Peyer's patch (tissue), 4 donors: ENCODE data around the gene AXDND1. TPM values are rescaled to one million over a fixed set of nuclear protein-coding genes. Genes with fewer than 3 reads are reported as not detected.

Experiments
- DNase-seq, 3 donors: peaks; one replicate each; pipeline ENCODE4 v3.0.0-alpha.2; 2017 to 2019
- H3K27ac ChIP-seq, 4 donors: fragments of 200-600 bp; sonication (generic); one replicate each; pipeline ENCODE4 v1.5.1; 2016 to 2019
- H3K27me3 ChIP-seq, 2 donors: fragments of 200-600 bp; sonication (generic); one replicate each; pipeline ENCODE4 v1.5.1; 2019
- H3K36me3 ChIP-seq, 3 donors: fragments of 200-600 bp; sonication (generic); one replicate each; pipeline ENCODE4 v1.5.1; 2016 to 2019
- H3K4me1 ChIP-seq, 4 donors: fragments of 200-600 bp; sonication (generic); one replicate each; pipeline ENCODE4 v1.5.1; 2016 to 2019
- H3K4me3 ChIP-seq, 4 donors: fragments of 200-600 bp; sonication (generic); 1 replicate in 3 of 4; 2 replicates in 1 of 4; pipeline ENCODE4 v1.5.1; 2016 to 2019; ENCODE audit warnings: mild to moderate bottlenecking in 1 of 4
- H3K9me3 ChIP-seq, 4 donors: fragments of 200-600 bp; sonication (generic); one replicate each; pipeline ENCODE4 v1.5.1; 2016 to 2019; ENCODE audit warnings: mild to moderate bottlenecking in 1 of 4
- CTCF ChIP-seq, 6 experiments: fragments of 450-650 bp in 4 of 6; fragments of 200-600 bp in 2 of 6; sonication (generic) in 1 of 6; IDR thresholded peaks; one replicate each; pipeline ENCODE4 v1.5.1; 2017 to 2019; ENCODE audit warnings: antibody characterized with exemption in 6 of 6, mild to moderate bottlenecking in 3 of 6, moderate library complexity in 1 of 6
- POLR2A ChIP-seq, 2 donors: fragments of 450-650 bp; IDR thresholded peaks; one replicate each; pipeline ENCODE4 v1.5.1; 2017; ENCODE audit warnings: antibody characterized with exemption in 2 of 2, mild to moderate bottlenecking in 2 of 2, moderate library complexity in 2 of 2
- total RNA-seq, 4 donors: library from RNA; depleted of rRNA; stranded (reverse); fragments of >200 nt; gene quantifications; one replicate each; pipeline ENCODE4 v1.1.0, GENCODE V29; 2016

Gene AXDND1
- total RNA-seq, 4 donors from 2014 or later, result 0.35 to 0.94 TPM; not detected in 2

GRCh38 chr1:179369751-179370341 lies 4.1 kb downstream of the AXDND1 start:
- no peak overlapping the region for H3K27ac ChIP-seq
- TF ChIP-seq POLR2A (IDR thresholded peaks at IDR 0.05) (no peak), CTCF (IDR thresholded peaks at IDR 0.05) (peak; percentile 60 to 84 (median 80))
- no peak overlapping the region for H3K4me3 ChIP-seq
- H3K27me3 ChIP-seq, result no peaks in the 10 kb centered on the region
- H3K36me3 ChIP-seq, result no peaks in the 10 kb centered on the region
- H3K4me1 ChIP-seq, result peaks cover 0 to 4% (median 2%) of the 10 kb centered on the region in 4 donors
- no peak for DNase-seq
- no peaks in the 10 kb centered on the region for H3K9me3 ChIP-seq

GRCh38 chr1:179372160-179372559 lies 6.4 kb downstream of the AXDND1 start:
- no peak overlapping the region for H3K4me3 ChIP-seq
- H3K9me3 ChIP-seq, result no peaks in the 10 kb centered on the region
- H3K4me1 ChIP-seq, result no peaks in the 10 kb centered on the region
- DNase-seq, result no peak
- no peaks in the 10 kb centered on the region for H3K36me3 ChIP-seq
- TF ChIP-seq POLR2A (IDR thresholded peaks at IDR 0.05) (no peak), CTCF (IDR thresholded peaks at IDR 0.05) (no peak)
- H3K27ac ChIP-seq, result no peak overlapping the region
- H3K27me3 ChIP-seq, result no peaks in the 10 kb centered on the region

GRCh38 chr1:179376223-179376622 lies 10.5 kb downstream of the AXDND1 start:
- no peak for DNase-seq
- Histone ChIP-seq H3K27me3 (no peaks in the 10 kb centered on the region), H3K36me3 (no peaks in the 10 kb centered on the region), H3K27ac (no peak overlapping the region), H3K4me1 (no peaks in the 10 kb centered on the region), H3K9me3 (no peaks in the 10 kb centered on the region), H3K4me3 (no peak overlapping the region)
- TF ChIP-seq POLR2A (IDR thresholded peaks at IDR 0.05), result no peak
- TF ChIP-seq CTCF (IDR thresholded peaks at IDR 0.05), result no peak

- no peak overlapping the region for H3K4me3 ChIP-seq
- H3K4me1 ChIP-seq, result no peaks in the 10 kb centered on the region
- no peaks in the 10 kb centered on the region for H3K36me3 ChIP-seq
- H3K9me3 ChIP-seq, result no peaks in the 10 kb centered on the region
- H3K27me3 ChIP-seq, result no peaks in the 10 kb centered on the region
- no peak for TF ChIP-seq CTCF (IDR thresholded peaks at IDR 0.05)
- TF ChIP-seq POLR2A (IDR thresholded peaks at IDR 0.05), result no peak
- no peak overlapping the region for H3K27ac ChIP-seq
- no peak for DNase-seq
These were observed 14.5 kb downstream of the AXDND1 start for GRCh38 chr1:179380299-179380698.

- no peaks in the 10 kb centered on the region for H3K36me3 ChIP-seq
- no peaks in the 10 kb centered on the region for H3K9me3 ChIP-seq
- no peak for DNase-seq
- H3K4me3 ChIP-seq, result no peak overlapping the region
- TF ChIP-seq CTCF (IDR thresholded peaks at IDR 0.05) (no peak), POLR2A (IDR thresholded peaks at IDR 0.05) (no peak)
- H3K27me3 ChIP-seq, result no peaks in the 10 kb centered on the region
- H3K27ac ChIP-seq, result no peak overlapping the region
- H3K4me1 ChIP-seq, result no peaks in the 10 kb centered on the region
These were observed 18.3 kb downstream of the AXDND1 start for GRCh38 chr1:179384027-179384426.

GRCh38 chr1:179385510-179385909 lies 19.7 kb downstream of the AXDND1 start:
- Histone ChIP-seq H3K9me3 (no peaks in the 10 kb centered on the region), H3K27ac (no peak overlapping the region), H3K27me3 (no peaks in the 10 kb centered on the region), H3K4me1 (no peaks in the 10 kb centered on the region), H3K4me3 (no peak overlapping the region), H3K36me3 (no peaks in the 10 kb centered on the region)
- TF ChIP-seq CTCF (IDR thresholded peaks at IDR 0.05), result no peak
- no peak for TF ChIP-seq POLR2A (IDR thresholded peaks at IDR 0.05)
- no peak for DNase-seq
